Measurements from ENCODE around the gene OTUD5.
"Not testable (repeated sequence)": the region's sequence is repeated elsewhere in the genome, so short reads cannot be mapped to it uniquely, and the experiment has no call there.

The OTUD5 gene, protein sequence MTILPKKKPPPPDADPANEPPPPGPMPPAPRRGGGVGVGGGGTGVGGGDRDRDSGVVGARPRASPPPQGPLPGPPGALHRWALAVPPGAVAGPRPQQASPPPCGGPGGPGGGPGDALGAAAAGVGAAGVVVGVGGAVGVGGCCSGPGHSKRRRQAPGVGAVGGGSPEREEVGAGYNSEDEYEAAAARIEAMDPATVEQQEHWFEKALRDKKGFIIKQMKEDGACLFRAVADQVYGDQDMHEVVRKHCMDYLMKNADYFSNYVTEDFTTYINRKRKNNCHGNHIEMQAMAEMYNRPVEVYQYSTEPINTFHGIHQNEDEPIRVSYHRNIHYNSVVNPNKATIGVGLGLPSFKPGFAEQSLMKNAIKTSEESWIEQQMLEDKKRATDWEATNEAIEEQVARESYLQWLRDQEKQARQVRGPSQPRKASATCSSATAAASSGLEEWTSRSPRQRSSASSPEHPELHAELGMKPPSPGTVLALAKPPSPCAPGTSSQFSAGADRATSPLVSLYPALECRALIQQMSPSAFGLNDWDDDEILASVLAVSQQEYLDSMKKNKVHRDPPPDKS

DNA sequence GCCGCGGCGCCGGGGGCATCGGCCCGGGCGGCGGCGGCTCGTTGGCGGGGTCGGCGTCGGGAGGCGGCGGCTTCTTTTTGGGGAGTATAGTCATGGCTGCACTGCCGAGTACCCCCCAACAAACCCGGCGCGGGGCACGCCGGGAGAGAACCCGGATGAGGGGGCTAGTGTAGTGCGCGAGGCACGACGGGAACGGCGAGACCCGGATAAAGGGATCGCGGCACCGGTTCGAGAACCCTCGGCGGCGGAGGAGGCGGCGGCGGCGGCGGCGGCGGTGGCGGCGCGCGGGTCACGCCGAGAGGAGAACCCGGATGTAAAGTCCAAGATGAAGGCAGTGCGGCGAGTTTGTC is at the start of gene OTUD5:
OTUD5 (minus strand) TSS at position 131 of the 350 bp plus-strand sequence; CDS start at position 94, 37 bp downstream.
- peak; percentile 63 for DNase-seq (ENCODE audit: low spot score)

DNA sequence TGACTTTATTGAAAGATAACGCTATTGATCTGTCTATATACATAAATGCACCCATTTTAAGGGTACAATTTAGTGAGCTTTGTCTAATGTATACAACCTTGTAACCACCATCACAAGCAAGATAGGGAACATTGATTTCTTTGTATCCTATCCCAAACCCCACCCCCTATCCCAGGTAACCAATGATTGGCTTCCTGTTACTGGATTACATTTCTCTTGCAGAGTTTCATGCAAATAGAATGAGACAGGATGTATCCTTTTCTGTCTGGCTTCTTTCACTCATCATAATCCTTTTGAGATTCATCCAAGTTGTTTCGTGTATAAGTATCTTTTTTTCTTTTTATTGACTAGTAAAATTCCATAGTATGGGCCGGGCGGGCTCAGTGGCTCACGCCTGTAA is 46.3 kb upstream of the OTUD5 start:
- DNase-seq (ENCODE audit: low spot score) = no peak

DNA sequence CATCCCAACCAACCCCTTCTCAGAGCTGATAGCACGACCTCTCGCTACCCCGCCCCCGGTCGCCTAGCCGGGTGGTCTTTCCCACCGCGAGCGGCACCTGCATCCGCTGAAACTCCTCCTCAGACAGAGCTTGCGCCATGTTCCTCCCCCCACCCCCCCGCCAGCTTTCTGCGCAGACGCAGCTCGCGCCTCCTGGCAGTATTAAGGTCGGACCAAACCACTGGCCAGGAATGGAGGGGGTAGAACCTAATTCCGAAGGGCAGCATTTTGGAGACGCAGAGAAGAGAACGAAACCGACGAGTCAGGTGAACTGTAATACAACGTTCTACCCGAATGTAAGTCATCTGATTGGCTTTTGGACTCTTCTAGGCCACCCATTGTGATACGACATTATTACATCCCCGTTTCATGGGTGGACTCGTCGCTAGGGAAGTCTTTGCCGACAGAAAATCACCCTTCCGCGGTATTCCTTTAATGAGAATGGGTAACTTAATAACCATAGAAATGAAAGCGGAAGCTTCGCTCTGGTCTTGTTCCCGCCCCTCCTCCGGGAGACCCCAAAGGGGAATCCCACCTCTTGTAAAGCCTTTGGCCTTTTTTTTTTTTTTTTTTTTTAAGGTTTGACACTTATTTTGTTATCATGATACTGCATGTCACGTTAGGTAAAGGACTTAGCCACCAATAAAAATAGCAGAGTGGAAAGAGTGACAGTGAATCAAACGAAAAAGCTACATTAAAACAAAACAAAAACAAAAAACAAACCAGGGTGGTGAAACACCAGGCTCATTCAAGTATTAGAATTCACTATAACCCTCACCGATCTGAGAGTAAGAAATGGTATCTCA is 44.9 kb upstream of the OTUD5 start, which contains the start of gene GRIPAP1:
GRIPAP1 (minus strand) TSS at position 174 of the 845 bp plus-strand sequence; CDS start at position 139, 35 bp downstream.
- peak; percentile 93 for DNase-seq (ENCODE audit: low spot score)

DNA sequence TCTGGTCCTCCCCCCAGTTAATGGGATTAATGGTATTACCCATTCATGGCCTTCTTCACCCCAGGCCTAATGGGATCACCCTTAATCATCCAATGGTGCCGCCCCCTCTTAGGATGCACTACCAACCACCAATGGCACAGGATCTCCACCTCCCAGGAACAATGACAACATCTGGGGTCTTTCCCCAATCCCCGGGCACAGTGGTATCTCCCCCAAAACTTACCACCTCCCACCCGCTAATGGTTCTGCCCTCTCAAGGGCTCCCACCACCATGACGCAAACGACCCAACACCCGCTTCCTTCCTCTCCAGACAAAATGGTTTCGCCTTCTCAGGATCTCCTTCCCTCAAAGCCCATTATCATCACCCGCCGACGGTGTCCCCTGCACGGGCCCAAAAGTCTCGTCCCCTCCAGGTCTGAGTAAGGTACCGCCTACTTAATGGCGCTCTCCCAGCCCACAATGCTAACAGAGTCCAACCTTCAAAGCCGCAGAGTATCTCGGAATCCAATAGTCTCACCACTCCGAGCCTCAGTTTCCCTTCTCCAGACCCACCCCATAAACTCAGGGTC is 44.2 kb upstream of the OTUD5 start:
- peak; percentile 39 for DNase-seq (ENCODE audit: low spot score)

DNA sequence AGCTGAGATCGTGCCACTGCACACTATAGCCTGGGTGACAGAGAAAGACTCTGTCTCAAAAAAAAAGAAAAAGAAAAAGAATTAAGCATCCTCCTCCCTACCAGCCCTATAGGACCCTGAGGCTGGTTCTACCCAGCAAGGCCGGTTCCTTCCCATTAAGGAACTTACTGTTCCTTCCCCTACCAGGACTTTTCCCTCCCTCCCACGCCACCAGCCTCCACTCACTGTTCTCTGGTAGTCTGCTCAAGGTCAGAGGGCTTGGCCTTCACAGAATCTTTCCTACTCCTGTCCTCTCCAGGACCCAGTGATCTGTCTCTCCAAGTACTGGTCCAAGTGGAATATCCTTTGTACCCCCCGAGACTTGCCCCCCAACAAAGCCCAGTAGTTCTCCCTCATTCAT is 43.2 kb upstream of the OTUD5 start:
- DNase-seq (ENCODE audit: low spot score) = no peak

DNA sequence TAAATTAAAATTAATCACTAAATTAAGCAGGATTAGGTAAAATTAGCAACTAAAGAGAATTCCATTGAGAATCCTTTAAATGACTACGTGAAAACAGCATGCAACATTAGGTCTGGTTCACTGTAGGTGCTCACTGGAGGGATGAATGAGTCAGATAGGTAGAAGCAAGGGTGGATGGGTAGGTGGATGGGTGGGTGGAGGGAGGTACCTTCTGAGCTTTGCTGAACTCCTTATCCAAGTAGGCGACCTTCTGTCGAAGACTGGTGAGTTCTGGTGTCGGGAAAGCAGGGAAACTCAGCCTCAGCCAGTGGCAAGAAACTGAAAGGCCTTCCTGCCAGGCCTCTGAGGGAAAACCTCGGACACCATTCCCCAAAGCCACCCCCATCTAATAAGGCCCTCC is 41.6 kb upstream of the OTUD5 start:
- DNase-seq (ENCODE audit: low spot score) = no peak

DNA sequence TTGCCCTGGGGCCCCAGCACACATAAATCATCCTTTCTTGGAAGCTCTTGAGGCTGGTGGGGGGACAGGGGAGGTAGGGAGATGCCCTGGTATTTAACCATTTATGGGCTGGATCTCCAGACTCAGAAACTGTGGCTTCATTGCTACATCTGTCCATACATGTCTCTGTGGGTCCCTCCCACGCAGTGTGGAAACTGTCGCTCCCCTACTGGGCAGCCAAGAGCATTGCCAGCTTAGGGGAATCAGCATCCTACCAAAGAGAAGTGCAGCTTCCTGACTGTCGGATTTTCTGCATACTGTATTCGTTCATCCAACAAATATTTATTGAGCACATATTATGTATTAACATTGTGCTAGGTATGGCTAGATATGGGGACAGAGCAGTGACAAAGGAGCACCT is 41.0 kb upstream of the OTUD5 start:
- DNase-seq (ENCODE audit: low spot score) = no peak

DNA sequence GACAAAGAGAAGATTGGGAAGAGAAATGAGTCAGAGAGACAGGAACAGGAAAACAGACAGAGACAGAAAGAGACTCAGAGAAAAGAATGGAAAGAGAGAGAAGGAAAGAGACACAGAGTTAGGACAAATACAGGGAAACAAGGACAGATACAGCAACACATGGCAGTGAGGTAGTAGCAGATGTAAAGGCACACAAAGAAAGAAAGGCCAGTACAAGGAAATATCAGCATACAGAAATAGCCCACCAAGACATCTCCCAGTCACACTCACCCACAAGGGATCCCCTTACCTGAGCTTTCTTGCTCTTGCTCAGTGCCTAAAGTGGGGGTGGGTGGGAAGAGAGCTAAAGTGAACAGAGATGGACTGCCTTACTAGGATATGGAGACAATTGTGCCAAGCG is 40.5 kb upstream of the OTUD5 start:
- DNase-seq (ENCODE audit: low spot score) = no peak

DNA sequence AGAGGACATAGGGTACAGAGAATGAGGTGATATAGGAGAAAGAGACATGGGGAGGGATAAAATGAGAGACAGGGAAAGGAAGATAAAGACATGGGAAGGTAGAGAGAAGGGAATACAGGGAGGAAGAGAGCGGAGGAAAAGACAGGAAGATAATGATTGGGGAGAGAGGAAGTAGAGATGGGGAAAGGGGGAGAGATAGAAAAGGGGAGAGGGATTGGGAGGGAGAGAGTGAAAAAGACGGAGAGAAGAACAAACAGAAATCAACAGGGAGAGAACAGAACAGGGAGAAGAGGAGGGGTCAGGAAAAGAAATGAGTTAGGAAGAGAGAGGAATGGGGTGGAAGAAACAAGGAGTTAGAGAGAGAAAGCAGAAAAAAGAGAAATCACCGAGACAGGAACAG is 40.0 kb upstream of the OTUD5 start:
- DNase-seq (ENCODE audit: low spot score) = no peak

DNA sequence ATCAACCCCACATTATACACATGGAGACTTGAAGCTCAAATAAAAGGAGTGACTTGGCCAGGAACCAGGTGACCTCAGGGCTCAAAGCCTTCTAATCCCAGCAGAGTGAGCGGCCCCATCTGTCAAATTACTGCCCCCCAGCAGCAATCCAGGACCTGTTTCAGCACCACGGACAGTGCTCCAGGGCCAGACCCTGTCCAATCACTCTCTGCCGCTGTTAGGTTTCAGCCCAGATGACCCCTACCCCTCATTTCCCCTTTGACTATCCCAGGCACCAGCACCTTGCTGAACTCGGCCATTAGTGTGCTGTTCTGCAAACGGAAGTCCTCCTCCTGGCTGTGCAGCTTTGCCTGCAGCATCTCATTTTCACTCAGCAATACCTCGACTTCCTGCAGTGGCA is 39.6 kb upstream of the OTUD5 start:
- no peak for DNase-seq (ENCODE audit: low spot score)

DNA sequence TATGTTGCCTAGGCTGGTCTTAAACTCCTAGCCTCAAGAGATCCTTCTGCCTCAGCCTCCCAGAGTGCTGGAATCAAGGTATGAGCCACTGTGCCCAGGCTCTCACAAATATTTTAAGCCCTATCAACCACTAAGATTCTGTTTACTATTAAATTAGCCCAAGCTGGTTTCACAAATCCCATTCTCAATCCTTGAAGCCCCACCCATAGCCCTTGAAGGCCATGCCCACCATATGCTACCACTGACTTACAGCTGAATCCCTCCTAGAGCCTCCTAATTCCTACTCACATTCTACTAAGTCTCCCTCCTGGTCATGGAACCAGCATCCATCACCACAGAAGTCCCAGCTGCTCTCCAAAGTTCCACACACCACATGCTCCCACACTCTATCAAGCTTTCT is 34.9 kb upstream of the OTUD5 start:
- no peak for DNase-seq (ENCODE audit: low spot score)

DNA sequence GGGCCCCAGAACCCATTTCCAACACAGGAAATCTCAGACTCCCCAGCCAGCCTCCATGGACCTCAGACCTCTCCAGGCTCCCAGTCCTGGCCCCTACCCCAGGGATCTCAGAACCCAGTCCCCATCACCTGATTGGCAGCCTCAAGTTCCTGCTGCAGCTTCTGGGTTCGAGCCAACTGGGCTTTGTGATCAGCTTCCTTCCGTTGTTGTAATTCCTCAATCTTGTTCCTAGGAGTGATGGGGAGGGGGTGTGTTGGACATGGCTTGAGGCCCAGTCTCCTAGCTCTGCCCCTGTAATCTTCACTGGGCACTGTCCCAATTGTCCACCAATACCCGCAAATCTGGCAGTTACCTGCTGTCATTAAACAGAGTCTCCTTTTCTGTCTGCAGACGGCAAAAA is 32.1 kb upstream of the OTUD5 start:
- no peak for DNase-seq (ENCODE audit: low spot score)

DNA sequence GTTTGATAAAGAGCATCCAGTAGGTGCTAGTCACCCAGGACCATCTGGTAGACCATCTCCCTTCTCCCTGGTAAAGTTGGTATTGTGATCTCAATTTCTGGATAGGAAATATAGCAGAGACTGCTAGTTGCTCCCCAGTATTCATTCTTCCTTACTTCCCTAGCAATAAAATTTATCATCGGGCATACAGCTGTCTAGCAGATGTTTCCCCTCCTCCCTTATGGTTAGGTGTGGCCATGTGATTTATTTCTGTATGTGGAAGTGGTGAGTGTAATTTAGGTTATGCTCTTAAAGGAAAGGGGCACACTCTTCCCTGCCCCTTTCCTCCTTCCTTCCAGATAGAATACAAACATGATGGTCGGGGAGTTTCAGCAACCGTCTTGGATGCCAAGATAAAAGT is 26.5 kb upstream of the OTUD5 start:
- DNase-seq (ENCODE audit: low spot score) = no peak

DNA sequence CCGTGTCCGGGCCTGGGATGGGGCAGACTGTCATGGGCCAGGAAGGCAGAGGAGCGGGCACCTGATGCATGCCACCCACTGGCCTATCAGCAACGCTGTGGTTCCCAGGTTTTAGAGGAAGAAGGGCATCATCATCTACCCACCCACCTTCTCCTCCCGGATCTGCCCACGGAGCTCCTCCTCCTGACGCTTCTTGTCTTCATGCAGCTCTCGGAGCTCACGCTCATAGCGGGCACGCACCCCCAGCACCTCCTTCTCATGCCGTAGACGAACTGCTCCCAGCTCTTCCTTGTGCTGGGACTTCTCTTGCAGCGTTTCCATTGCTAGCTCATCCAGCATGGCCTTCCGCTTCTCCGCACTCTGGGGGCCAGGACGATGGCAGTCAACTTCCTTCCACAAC is 25.7 kb upstream of the OTUD5 start:
- no peak for DNase-seq (ENCODE audit: low spot score)

DNA sequence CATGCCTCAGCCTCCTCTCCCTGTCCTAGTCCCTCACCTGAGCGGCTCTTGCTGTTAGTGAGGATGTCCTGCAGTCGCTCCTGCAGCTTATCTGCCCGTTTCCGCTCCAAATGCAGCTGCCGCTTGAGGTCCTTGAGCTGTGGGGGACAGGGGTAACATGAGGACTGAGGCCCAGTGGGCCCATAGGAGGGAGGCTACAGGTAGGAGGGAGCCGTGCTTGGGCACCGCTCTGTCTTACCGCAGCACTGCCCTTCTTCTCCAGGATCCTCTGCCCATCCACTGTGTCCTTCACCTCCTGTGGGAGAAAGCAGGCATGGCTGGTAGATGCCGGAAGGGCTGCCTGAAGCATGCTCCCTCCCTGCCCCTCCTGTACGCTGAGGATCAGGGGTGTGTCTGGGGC is 23.8 kb upstream of the OTUD5 start:
- DNase-seq (ENCODE audit: low spot score) = no peak

DNA sequence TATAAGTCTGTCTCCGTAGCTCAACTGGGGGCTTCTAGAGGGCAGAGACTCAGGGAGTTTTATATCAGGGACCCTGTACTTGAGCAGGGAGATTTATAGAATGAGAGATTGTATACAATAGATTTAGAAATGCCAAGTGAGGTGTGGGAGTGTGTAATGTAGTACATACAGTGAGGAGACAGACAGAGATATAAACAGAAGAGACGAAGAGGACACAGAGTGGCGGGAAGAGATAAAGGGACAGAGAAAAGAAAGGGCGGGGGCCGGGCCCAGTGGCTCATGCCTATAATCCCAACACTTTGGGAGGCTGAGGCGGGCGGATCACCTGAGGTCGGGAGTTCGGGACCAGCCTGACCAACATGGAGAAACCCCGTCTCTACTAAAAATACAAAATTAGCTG is 22.9 kb upstream of the OTUD5 start:
- DNase-seq (ENCODE audit: low spot score) = not testable (repeated sequence)

DNA sequence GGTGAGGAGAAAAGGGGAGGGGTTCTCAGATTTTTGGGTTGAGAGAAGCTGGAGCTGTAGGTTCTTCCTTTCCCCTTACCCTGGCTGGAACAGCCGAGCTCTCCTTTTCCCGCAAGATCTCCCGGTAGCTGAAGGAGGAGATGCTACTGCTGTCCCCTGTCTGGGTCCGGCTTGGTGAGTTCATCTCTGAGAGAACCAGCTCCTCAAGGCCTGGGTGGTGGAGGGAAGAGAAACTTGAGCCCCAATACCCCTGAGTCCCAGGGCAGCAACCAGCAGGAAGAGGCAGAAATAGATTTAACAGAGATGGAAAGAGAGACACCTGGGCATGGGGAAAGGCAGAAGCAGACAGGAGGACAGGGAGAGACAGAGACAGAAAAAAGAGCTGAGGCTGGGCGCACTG is 20.8 kb upstream of the OTUD5 start:
- no peak for DNase-seq (ENCODE audit: low spot score)

DNA sequence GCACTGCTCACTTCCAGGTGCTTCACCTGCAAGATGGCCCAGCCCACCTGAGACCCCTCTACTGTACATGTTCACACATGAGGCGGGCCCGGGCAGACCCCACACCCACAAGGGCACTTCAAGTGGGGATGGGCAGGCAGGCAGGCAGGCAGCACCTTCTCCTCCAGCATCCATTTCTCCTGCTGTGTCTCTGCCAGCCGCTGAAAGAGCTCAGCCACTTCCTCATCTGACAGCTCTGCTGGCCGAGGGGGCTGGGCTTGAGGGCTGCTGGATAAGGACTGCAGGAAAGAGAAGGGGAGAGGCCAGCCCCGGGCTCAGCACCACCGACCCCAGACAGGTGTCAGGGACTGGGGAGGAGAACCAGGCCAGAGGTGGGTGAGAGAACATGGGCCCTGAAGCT is 18.7 kb upstream of the OTUD5 start:
- no peak for DNase-seq (ENCODE audit: low spot score)

DNA sequence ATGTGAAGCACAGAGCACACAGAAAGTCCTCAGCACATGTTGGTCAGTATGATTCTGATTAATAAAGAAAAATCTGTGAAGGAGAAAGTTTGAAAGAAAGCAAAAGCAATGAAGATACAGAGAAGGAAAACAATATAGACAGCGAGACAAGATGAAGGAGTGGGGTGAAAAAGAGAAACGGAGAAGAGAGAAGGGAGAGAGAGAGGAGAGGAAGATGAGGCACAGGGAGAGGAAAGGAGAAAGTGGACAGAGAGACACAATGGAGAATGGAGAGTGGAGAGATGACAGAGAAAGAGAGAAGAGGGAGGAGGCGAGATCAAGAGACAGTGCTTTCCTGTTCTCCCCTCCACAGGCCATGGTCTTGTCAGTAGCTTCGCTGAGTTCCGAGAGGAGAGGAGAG is 18.1 kb upstream of the OTUD5 start:
- no peak for DNase-seq (ENCODE audit: low spot score)

DNA sequence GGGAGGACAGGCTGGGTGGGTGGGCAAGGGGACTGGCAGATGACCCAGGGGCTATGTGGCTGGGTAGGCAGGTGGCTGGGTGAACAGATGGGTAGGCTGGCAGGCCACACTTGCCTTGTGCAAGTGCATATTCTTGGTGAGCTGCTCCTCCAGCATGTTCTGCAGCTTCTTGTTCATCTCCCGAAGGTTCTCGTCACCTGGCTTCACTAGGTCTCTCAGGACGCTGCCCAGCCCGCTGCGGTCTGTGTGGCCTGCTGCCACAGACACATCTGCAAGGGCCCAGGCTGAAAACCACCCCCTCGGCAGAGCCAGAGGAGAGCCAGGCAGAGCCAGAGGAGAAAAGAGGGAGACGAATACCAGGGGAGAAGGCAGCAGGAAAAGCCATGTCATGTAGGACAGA is 17.6 kb upstream of the OTUD5 start:
- no peak for DNase-seq (ENCODE audit: low spot score)

DNA sequence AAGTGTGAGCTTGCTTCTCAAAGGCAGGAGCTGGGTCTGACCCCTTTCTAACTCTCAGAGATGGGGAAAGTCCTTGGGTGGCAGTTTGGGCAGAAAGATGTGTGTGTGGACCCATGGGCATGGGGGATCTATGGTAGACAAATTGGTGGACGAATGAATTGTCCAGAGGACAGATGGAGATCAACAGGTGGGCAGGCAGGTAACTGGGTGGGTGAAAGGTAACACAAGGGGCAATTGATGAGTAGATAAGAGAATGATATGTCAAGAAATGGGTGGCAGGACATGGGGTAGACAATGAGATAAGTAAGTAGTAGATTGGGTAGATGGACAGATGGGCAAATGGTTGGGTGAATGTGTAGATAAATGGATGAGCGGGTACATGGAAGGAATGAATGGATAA is 17.2 kb upstream of the OTUD5 start:
- DNase-seq (ENCODE audit: low spot score) = no peak

DNA sequence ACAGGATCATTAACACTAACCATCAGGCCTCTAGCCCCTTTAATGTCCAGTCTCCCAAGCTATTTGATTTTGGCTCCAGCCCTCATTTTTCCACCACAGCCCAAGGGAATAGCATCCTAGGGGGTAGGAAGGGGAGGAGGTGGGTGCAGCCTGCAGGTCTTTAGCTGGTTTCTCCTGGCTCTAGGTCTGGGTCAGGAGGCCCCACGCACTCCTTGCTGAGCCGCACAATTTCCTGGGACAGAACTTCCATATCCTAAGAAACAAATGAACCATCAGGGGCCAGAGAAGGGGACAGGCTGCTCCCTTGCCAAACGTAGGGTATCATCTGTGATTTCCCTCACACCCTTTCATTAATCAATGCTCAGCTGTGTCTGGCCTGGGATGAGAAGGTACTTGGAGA is 16.6 kb upstream of the OTUD5 start:
- no peak for DNase-seq (ENCODE audit: low spot score)
